ENCODE measurements around the gene PRICKLE3.

GRCh38 chrX:49199315-49199595 is 13.1 kb upstream of the PRICKLE3 start:
- TF ChIP-seq POLR2A (IDR thresholded peaks at IDR 0.05) (no peak), CTCF (IDR thresholded peaks at IDR 0.05) (no peak)
